Measurements from ENCODE around the gene BPIFA2.

DNA sequence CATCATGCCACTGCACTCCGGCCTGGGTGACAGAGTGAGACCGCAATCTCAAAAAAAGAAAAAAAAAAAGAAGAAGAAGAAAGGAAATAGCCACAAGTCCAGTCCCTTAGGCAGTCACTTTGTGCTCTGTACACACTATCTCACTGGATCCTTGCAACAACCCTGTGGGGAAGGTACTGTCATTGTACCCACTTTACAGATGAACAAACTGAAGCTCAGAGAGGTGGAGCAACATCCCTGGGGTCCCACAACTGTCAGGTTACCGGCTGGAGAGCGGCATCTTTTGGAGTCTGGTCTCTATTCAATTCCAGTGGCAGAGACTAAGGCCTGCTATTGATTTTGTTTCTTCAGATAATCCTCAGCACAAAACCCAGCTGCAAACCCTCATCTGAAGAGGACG, 12.2 kb downstream of the BPIFA2 start:
- TF ChIP-seq, protein P1, sequence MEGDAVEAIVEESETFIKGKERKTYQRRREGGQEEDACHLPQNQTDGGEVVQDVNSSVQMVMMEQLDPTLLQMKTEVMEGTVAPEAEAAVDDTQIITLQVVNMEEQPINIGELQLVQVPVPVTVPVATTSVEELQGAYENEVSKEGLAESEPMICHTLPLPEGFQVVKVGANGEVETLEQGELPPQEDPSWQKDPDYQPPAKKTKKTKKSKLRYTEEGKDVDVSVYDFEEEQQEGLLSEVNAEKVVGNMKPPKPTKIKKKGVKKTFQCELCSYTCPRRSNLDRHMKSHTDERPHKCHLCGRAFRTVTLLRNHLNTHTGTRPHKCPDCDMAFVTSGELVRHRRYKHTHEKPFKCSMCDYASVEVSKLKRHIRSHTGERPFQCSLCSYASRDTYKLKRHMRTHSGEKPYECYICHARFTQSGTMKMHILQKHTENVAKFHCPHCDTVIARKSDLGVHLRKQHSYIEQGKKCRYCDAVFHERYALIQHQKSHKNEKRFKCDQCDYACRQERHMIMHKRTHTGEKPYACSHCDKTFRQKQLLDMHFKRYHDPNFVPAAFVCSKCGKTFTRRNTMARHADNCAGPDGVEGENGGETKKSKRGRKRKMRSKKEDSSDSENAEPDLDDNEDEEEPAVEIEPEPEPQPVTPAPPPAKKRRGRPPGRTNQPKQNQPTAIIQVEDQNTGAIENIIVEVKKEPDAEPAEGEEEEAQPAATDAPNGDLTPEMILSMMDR (IDR thresholded peaks at IDR 0.05) = no peak
- TF ChIP-seq POLR2A (IDR thresholded peaks at IDR 0.05) = no peak
- no peak for TF ChIP-seq EP300 (IDR thresholded peaks at IDR 0.05)

Data from upper lobe of left lung (tissue), 4 donors.